ENCODE results near the gene DPP6. TPM values are rescaled to one million over a fixed set of nuclear protein-coding genes. Genes with fewer than 3 reads are reported as not detected.

DPP6 gene
- total RNA-seq, 1 experiment from 2014 or later = 7.9 TPM

GRCh38 chr7:154474903-154475520 lies 422.8 kb downstream of the DPP6 start:
- in situ Hi-C loops (cut with HindIII; ENCODE audit: low sequenced_read_pairs) = no loop called here
- DNase-seq (ENCODE audit: low spot score) = no peak

- in situ Hi-C loops (cut with HindIII; ENCODE audit: low sequenced_read_pairs) = no loop called here
These were observed 423.7 kb downstream of the DPP6 start for GRCh38 chr7:154475864-154476263.

GRCh38 chr7:154480817-154481216 lies 428.6 kb downstream of the DPP6 start:
- DNase-seq (ENCODE audit: low spot score) = peak; percentile 41
- in situ Hi-C loops (cut with HindIII; ENCODE audit: low sequenced_read_pairs) = no loop called here

More at GRCh38 chr7:154475864-154476263, 423.7 kb downstream of the DPP6 start:
- no peak for DNase-seq (ENCODE audit: low spot score)

- DNase-seq (ENCODE audit: low spot score) = peak; percentile 28
- in situ Hi-C loops (cut with HindIII; ENCODE audit: low sequenced_read_pairs) = no loop called here
These were observed 430.7 kb downstream of the DPP6 start for GRCh38 chr7:154482863-154483262.

- in situ Hi-C loops (cut with HindIII; ENCODE audit: low sequenced_read_pairs) = no loop called here
- peak; percentile 61 for DNase-seq (ENCODE audit: low spot score)
These were observed 432.2 kb downstream of the DPP6 start for GRCh38 chr7:154484406-154484805.

GRCh38 chr7:154484943-154485342 lies 432.7 kb downstream of the DPP6 start:
- DNase-seq (ENCODE audit: low spot score) = no peak

GRCh38 chr7:154489897-154490296 lies 437.7 kb downstream of the DPP6 start:
- in situ Hi-C loops (cut with HindIII; ENCODE audit: low sequenced_read_pairs) = no loop called here
- no peak for DNase-seq (ENCODE audit: low spot score)

More at GRCh38 chr7:154484943-154485342, 432.7 kb downstream of the DPP6 start:
- in situ Hi-C loops (cut with HindIII; ENCODE audit: low sequenced_read_pairs) = no loop called here

GRCh38 chr7:154493594-154493993 lies 441.4 kb downstream of the DPP6 start:
- DNase-seq (ENCODE audit: low spot score) = no peak
- in situ Hi-C loops (cut with HindIII; ENCODE audit: low sequenced_read_pairs) = no loop called here

GRCh38 chr7:154497751-154498150 lies 445.6 kb downstream of the DPP6 start:
- in situ Hi-C loops (cut with HindIII; ENCODE audit: low sequenced_read_pairs) = no loop called here

GRCh38 chr7:154503962-154504550 lies 451.9 kb downstream of the DPP6 start:
- peak; percentile 81 for DNase-seq (ENCODE audit: low spot score)
- in situ Hi-C loops (cut with HindIII; ENCODE audit: low sequenced_read_pairs) = no loop called here

More at GRCh38 chr7:154497751-154498150, 445.6 kb downstream of the DPP6 start:
- DNase-seq (ENCODE audit: low spot score) = no peak

- in situ Hi-C loops (cut with HindIII; ENCODE audit: low sequenced_read_pairs) = no loop called here
- DNase-seq (ENCODE audit: low spot score) = no peak
These were observed 452.7 kb downstream of the DPP6 start for GRCh38 chr7:154504918-154505317.

- no peak for DNase-seq (ENCODE audit: low spot score)
- in situ Hi-C loops (cut with HindIII; ENCODE audit: low sequenced_read_pairs) = no loop called here
These were observed 453.2 kb downstream of the DPP6 start for GRCh38 chr7:154505362-154505761.

- no peak for DNase-seq (ENCODE audit: low spot score)
- in situ Hi-C loops (cut with HindIII; ENCODE audit: low sequenced_read_pairs) = no loop called here
These were observed 457.0 kb downstream of the DPP6 start for GRCh38 chr7:154509192-154509591.

GRCh38 chr7:154512121-154512833 lies 460.1 kb downstream of the DPP6 start:
- no peak for DNase-seq (ENCODE audit: low spot score)
- in situ Hi-C loops (cut with HindIII; ENCODE audit: low sequenced_read_pairs) = no loop called here

- no peak for DNase-seq (ENCODE audit: low spot score)
- in situ Hi-C loops (cut with HindIII; ENCODE audit: low sequenced_read_pairs) = no loop called here
These were observed 465.6 kb downstream of the DPP6 start for GRCh38 chr7:154517768-154518167.

- in situ Hi-C loops (cut with HindIII; ENCODE audit: low sequenced_read_pairs) = no loop called here
- no peak for DNase-seq (ENCODE audit: low spot score)
These were observed 467.0 kb downstream of the DPP6 start for GRCh38 chr7:154519229-154519628.

GRCh38 chr7:154530136-154530535 lies 477.9 kb downstream of the DPP6 start:
- no peak for DNase-seq (ENCODE audit: low spot score)
- in situ Hi-C loops (cut with HindIII; ENCODE audit: low sequenced_read_pairs) = no loop called here

GRCh38 chr7:154532771-154533170 lies 480.6 kb downstream of the DPP6 start:
- no peak for DNase-seq (ENCODE audit: low spot score)
- in situ Hi-C loops (cut with HindIII; ENCODE audit: low sequenced_read_pairs) = no loop called here

- no peak for DNase-seq (ENCODE audit: low spot score)
- in situ Hi-C loops (cut with HindIII; ENCODE audit: low sequenced_read_pairs) = no loop called here
These were observed 488.4 kb downstream of the DPP6 start for GRCh38 chr7:154540596-154540995.

- DNase-seq (ENCODE audit: low spot score) = no peak
- in situ Hi-C loops (cut with HindIII; ENCODE audit: low sequenced_read_pairs) = no loop called here
These were observed 489.4 kb downstream of the DPP6 start for GRCh38 chr7:154541606-154542005.
